IPS-18a (cell line): ENCODE results near the gene CRYBG1.
A peak's percentile ranks its signal among the peaks of the same experiment; 100 is the strongest.

Source experiments
- H3K27ac ChIP-seq: one replicate; pipeline ENCODE4 v1.5.1; 2013; ENCODE audit warnings: low read length
- H3K27me3 ChIP-seq: one replicate; pipeline ENCODE4 v1.6.1; 2013; ENCODE audit warnings: mild to moderate bottlenecking, low read length; ENCODE audit not compliant: control insufficient read depth, insufficient read depth
- H3K36me3 ChIP-seq: one replicate; pipeline ENCODE4 v1.6.1; 2013; ENCODE audit warnings: low read depth, low read length; ENCODE audit not compliant: control insufficient read depth
- H3K4me1 ChIP-seq: one replicate; pipeline ENCODE4 v1.6.1; 2013; ENCODE audit warnings: low read depth, low read length; ENCODE audit not compliant: control insufficient read depth
- H3K4me3 ChIP-seq: one replicate; pipeline ENCODE4 v1.5.1; 2013; ENCODE audit warnings: low read length
- H3K9ac ChIP-seq: one replicate; pipeline ENCODE4 v1.6.1; 2013; ENCODE audit warnings: mild to moderate bottlenecking, low read length, moderate library complexity
- H3K9me3 ChIP-seq: one replicate; pipeline ENCODE4 v1.6.1; 2013; ENCODE audit warnings: low read depth, low read length; ENCODE audit not compliant: control insufficient read depth

The CRYBG1 gene

DNA sequence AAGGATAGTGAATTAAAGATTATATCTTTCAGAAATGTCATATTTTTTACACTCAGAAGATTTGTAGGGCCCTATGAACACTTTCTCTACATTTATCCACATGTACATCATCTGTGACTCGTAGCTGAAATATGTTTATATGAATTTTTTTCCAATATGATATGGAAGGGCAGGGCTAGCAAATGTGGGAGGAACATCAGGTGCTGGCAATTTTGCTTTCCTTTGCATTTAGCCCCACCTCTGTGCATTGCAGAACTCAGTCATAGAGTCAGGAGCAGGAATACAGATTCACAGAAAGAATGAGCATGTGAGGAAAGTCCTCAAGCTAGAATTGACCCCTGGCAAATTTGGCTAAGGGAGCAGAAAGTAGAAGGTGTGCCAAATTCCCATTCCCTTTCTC lies 129.9 kb downstream of the CRYBG1 start:
- peaks cover 10% of the 10 kb centered on the region for H3K27me3 ChIP-seq
- peaks cover 12% of the 10 kb centered on the region for H3K4me1 ChIP-seq
- H3K9me3 ChIP-seq, result no peaks in the 10 kb centered on the region
- no peak overlapping the region for H3K27ac ChIP-seq
- H3K9ac ChIP-seq, result no peak overlapping the region
- H3K4me3 ChIP-seq, result no peak overlapping the region
- no peaks in the 10 kb centered on the region for H3K36me3 ChIP-seq

- no peak overlapping the region for H3K9ac ChIP-seq
- peaks cover 5% of the 10 kb centered on the region for H3K27me3 ChIP-seq
- H3K36me3 ChIP-seq, result no peaks in the 10 kb centered on the region
- H3K4me1 ChIP-seq, result peaks cover 13% of the 10 kb centered on the region
- no peak overlapping the region for H3K27ac ChIP-seq
- H3K4me3 ChIP-seq, result no peak overlapping the region
- H3K9me3 ChIP-seq, result no peaks in the 10 kb centered on the region
These were observed 130.5 kb downstream of the CRYBG1 start for GRCh38 chr6:106490974-106491373.

DNA sequence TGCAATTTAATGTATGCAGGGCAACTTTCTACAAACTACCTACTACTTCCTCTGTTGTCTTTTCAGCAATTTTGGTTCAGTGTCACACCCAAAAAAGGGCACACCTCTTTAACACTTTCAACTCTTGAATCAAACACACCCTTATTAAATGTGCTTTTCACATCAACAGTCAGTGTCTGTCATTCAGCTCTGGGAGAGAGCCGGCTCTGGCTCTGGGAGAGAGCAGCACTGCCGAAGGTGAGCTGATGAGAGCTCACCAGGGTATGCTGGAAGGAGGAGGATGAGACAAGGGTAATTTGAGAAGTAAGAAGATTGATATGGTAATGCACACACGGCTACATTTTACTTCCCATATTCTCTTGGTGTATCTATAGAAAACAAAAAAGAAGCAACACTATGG lies 134.5 kb downstream of the CRYBG1 start:
- Histone ChIP-seq H3K9me3 (no peaks in the 10 kb centered on the region), H3K9ac (no peak overlapping the region), H3K27me3 (no peaks in the 10 kb centered on the region), H3K4me1 (peaks cover 8% of the 10 kb centered on the region), H3K4me3 (no peak overlapping the region), H3K27ac (no peak overlapping the region), H3K36me3 (no peaks in the 10 kb centered on the region)

GRCh38 chr6:106496823-106497222 lies 136.3 kb downstream of the CRYBG1 start:
- no peaks in the 10 kb centered on the region for H3K27me3 ChIP-seq
- H3K27ac ChIP-seq, result no peak overlapping the region
- peaks cover 8% of the 10 kb centered on the region for H3K4me1 ChIP-seq
- H3K4me3 ChIP-seq, result no peak overlapping the region
- H3K36me3 ChIP-seq, result no peaks in the 10 kb centered on the region
- H3K9ac ChIP-seq, result no peak overlapping the region
- no peaks in the 10 kb centered on the region for H3K9me3 ChIP-seq

DNA sequence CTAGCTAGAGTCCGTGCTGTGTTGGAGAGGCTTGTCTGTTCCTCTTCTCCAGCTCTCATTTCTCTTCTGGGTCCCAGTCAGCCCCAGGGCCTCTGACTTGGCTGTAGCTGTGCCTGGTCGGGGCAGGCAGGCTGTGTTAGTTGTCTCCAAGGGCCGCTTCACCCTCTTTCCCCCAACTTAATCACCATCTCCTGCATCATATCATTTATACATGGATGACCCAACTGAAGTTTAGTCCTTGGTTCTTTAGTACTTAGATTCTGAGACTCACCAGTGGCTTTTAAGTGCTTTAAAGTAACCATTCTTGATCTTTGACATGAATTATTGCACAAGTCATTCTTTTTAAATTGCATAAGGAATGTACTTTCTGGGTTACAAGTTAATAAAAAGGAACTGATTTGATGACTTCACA lies 141.4 kb downstream of the CRYBG1 start:
- no peaks in the 10 kb centered on the region for H3K27me3 ChIP-seq
- H3K9me3 ChIP-seq, result no peaks in the 10 kb centered on the region
- H3K4me1 ChIP-seq, result no peaks in the 10 kb centered on the region
- no peaks in the 10 kb centered on the region for H3K36me3 ChIP-seq
- no peak overlapping the region for H3K27ac ChIP-seq
- H3K9ac ChIP-seq, result no peak overlapping the region
- H3K4me3 ChIP-seq, result no peak overlapping the region

DNA sequence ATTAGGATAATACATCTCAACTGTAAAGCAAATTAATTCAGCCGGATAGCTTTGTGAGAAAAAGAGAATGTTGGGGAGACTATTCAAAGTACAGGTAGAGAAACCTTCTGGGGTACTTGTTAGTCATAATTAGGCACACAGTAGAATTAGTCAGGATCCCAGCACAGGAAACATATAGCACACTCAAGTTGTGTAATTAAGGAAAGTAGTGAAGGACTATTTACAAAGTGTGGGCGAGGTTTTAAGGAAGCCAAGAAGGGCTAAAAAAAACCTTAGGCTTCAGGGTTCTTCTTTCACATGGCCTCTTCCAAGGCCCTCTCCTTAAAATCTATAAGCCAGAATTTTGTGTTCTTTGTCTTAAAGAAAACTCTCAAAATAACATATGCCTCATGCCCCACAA lies 142.0 kb downstream of the CRYBG1 start:
- Histone ChIP-seq H3K4me3 (no peak overlapping the region), H3K9me3 (no peaks in the 10 kb centered on the region), H3K4me1 (no peaks in the 10 kb centered on the region), H3K27ac (no peak overlapping the region), H3K27me3 (peaks cover 5% of the 10 kb centered on the region), H3K36me3 (no peaks in the 10 kb centered on the region), H3K9ac (no peak overlapping the region)

DNA sequence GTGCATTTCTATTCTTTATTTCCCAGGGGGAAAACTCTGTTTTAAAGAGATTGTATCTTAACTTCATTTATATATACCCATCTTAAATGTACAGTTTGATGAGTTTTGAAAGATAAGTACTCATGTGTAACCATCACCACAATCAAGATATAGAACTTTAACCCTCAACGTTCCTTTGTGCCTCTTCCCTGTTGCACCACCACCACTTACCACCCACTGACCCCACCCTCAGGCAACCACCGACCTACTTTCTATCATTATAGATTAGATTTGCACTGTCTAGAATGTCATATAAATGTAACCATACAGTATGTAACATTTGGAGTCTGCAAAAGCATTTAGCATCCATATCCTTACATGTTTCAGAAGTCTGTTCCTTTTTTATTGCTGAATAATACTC lies 147.8 kb downstream of the CRYBG1 start:
- Histone ChIP-seq H3K36me3 (no peaks in the 10 kb centered on the region), H3K27ac (no peak overlapping the region), H3K4me1 (peaks cover 17% of the 10 kb centered on the region), H3K9me3 (no peaks in the 10 kb centered on the region), H3K4me3 (no peak overlapping the region), H3K9ac (no peak overlapping the region), H3K27me3 (peaks cover 61% of the 10 kb centered on the region)

GRCh38 chr6:106508834-106509233 lies 148.3 kb downstream of the CRYBG1 start:
- no peak overlapping the region for H3K27ac ChIP-seq
- no peaks in the 10 kb centered on the region for H3K36me3 ChIP-seq
- H3K4me3 ChIP-seq, result peak overlapping the region; percentile 76
- no peaks in the 10 kb centered on the region for H3K9me3 ChIP-seq
- H3K9ac ChIP-seq, result no peak overlapping the region
- H3K27me3 ChIP-seq, result peaks cover 67% of the 10 kb centered on the region
- H3K4me1 ChIP-seq, result peaks cover 17% of the 10 kb centered on the region

GRCh38 chr6:106509420-106510089 lies 149.0 kb downstream of the CRYBG1 start:
- no peak overlapping the region for H3K27ac ChIP-seq
- H3K9me3 ChIP-seq, result no peaks in the 10 kb centered on the region
- H3K9ac ChIP-seq, result no peak overlapping the region
- peak overlapping the region; percentile 76 for H3K4me3 ChIP-seq
- peaks cover 74% of the 10 kb centered on the region for H3K27me3 ChIP-seq
- H3K4me1 ChIP-seq, result peaks cover 17% of the 10 kb centered on the region
- no peaks in the 10 kb centered on the region for H3K36me3 ChIP-seq

DNA sequence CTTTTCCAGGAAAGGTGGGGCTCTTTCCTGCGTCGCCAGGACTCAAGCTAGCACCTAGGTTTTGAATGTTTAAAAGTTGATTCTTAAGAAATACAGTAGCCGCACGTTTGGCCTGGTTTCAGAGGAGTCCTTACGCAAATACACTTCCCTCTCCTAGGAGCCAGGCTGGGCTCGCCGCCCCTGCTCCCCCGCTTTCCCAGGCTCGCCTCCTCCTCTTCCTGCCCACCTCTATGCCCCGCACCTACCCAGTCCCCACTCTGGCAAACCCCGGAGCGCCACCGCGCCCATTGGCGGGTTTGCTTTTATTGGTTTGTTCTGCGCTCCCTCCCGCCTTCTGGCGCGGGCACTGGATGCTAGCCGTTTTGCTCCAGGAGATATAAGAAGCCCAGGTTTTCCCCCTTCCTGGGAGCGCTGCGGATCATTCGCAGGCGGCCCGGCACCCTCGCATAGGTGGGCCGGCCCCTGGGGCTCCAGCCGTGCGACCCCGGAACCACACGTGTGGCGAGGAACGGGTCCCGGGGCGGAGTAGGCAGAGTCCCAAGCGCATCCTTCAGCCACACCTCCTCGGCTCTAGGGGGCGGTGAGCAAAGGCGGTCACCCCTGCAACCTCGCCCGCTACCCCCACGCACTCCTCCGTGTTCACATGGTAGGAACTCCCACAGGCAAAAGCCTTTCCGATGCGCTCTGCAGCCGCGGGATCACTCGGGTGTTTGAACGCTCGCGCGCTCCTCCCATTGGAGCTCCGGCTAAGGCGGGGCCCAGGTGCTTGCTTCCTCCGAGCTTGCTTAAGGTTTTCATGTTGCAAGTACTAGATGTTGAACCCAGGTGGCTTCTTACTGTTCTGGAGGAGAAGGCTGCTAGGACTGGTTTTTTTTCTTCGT lies 149.8 kb downstream of the CRYBG1 start:
- Histone ChIP-seq H3K36me3 (no peaks in the 10 kb centered on the region), H3K27ac (no peak overlapping the region), H3K9ac (no peak overlapping the region), H3K4me3 (peak overlapping the region; percentile 76), H3K27me3 (peaks cover 81% of the 10 kb centered on the region), H3K9me3 (no peaks in the 10 kb centered on the region), H3K4me1 (peaks cover 17% of the 10 kb centered on the region)

- no peaks in the 10 kb centered on the region for H3K36me3 ChIP-seq
- H3K9ac ChIP-seq, result no peak overlapping the region
- H3K9me3 ChIP-seq, result no peaks in the 10 kb centered on the region
- peaks cover 81% of the 10 kb centered on the region for H3K27me3 ChIP-seq
- peaks cover 17% of the 10 kb centered on the region for H3K4me1 ChIP-seq
- peak overlapping the region; percentile 76 for H3K4me3 ChIP-seq
- no peak overlapping the region for H3K27ac ChIP-seq
These were observed 151.0 kb downstream of the CRYBG1 start for GRCh38 chr6:106511288-106512047.
